GM19239 (cell line): ENCODE results near the gene BIRC6.
A peak's percentile ranks its signal among the peaks of the same experiment; 100 is the strongest.
"Not testable (repeated sequence)": the region's sequence is repeated elsewhere in the genome, so short reads cannot be mapped to it uniquely, and the experiment has no call there.

Experiments used
- DNase-seq: peaks from one replicate; pipeline ENCODE4 v3.0.0; 2011; ENCODE audit warnings: low spot score; ENCODE audit not compliant: insufficient read length
- FAIRE-seq: peaks from 2 replicates; lab custom pipeline; 2011; peaks lifted over from hg19 to GRCh38; lab: Jason Lieb, UNC

The BIRC6 gene

GRCh38 chr2:32496662-32497061 is 139.8 kb downstream of the BIRC6 start:
- no peak for FAIRE-seq
- DNase-seq = no peak

GRCh38 chr2:32498306-32498705 is 141.5 kb downstream of the BIRC6 start:
- DNase-seq = no peak
- peak; percentile 47 for FAIRE-seq

GRCh38 chr2:32502941-32503340 is 146.1 kb downstream of the BIRC6 start:
- DNase-seq (no peak), FAIRE-seq (no peak)

- no peak for DNase-seq
- FAIRE-seq = no peak
These were observed 148.2 kb downstream of the BIRC6 start for GRCh38 chr2:32504877-32505478.

- no peak for DNase-seq
- no peak for FAIRE-seq
These were observed 149.6 kb downstream of the BIRC6 start for GRCh38 chr2:32506446-32506845.

- DNase-seq = no peak
- FAIRE-seq = no peak
These were observed 158.1 kb downstream of the BIRC6 start for GRCh38 chr2:32514946-32515345.

- FAIRE-seq (no peak), DNase-seq (no peak)
These were observed 159.7 kb downstream of the BIRC6 start for GRCh38 chr2:32516567-32516966.

- FAIRE-seq = no peak
- DNase-seq = no peak
These were observed 165.9 kb downstream of the BIRC6 start for GRCh38 chr2:32522770-32523169.

- FAIRE-seq (no peak), DNase-seq (no peak)
These were observed 166.9 kb downstream of the BIRC6 start for GRCh38 chr2:32523686-32524085.

- FAIRE-seq (no peak), DNase-seq (no peak)
These were observed 175.5 kb downstream of the BIRC6 start for GRCh38 chr2:32532341-32532740.

- no peak for FAIRE-seq
- no peak for DNase-seq
These were observed 176.1 kb downstream of the BIRC6 start for GRCh38 chr2:32532961-32533360.

GRCh38 chr2:32534831-32535230 is 178.0 kb downstream of the BIRC6 start:
- no peak for FAIRE-seq
- DNase-seq = no peak

- FAIRE-seq (no peak), DNase-seq (no peak)
These were observed 181.9 kb downstream of the BIRC6 start for GRCh38 chr2:32538735-32539134.

- FAIRE-seq = not testable (repeated sequence)
These were observed 195.7 kb downstream of the BIRC6 start for GRCh38 chr2:32552483-32552882.

GRCh38 chr2:32553829-32554432 is 197.1 kb downstream of the BIRC6 start:
- DNase-seq (peak; percentile 29), FAIRE-seq (peak; percentile 67)

More at GRCh38 chr2:32552483-32552882, 195.7 kb downstream of the BIRC6 start:
- DNase-seq = not testable (repeated sequence)

- FAIRE-seq = no peak
- no peak for DNase-seq
These were observed 201.7 kb downstream of the BIRC6 start for GRCh38 chr2:32558492-32558891.

- FAIRE-seq (no peak), DNase-seq (no peak)
These were observed 202.3 kb downstream of the BIRC6 start for GRCh38 chr2:32559136-32559535.

GRCh38 chr2:32562906-32563305 is 206.1 kb downstream of the BIRC6 start:
- FAIRE-seq = no peak
- DNase-seq = no peak

GRCh38 chr2:32564417-32565035 is 207.7 kb downstream of the BIRC6 start:
- DNase-seq (no peak), FAIRE-seq (no peak)

GRCh38 chr2:32565902-32566301 is 209.1 kb downstream of the BIRC6 start:
- no peak for FAIRE-seq
- DNase-seq = no peak

- FAIRE-seq = no peak
- DNase-seq = no peak
These were observed 215.2 kb downstream of the BIRC6 start for GRCh38 chr2:32572030-32572429.

GRCh38 chr2:32572737-32573136 is 215.9 kb downstream of the BIRC6 start:
- DNase-seq (no peak), FAIRE-seq (no peak)
